Uterus (tissue), 2 donors: ENCODE measurements around the gene TUG1.

Experiments used
- POLR2A ChIP-seq, 2 donors: fragments of 450-650 bp; IDR thresholded peaks; one replicate each; pipeline ENCODE4 v1.6.1; 2016; ENCODE audit warnings: antibody characterized with exemption in 2 of 2, mild to moderate bottlenecking in 1 of 2, moderate library complexity in 1 of 2
- TF ChIP-seq, protein P1 (sequence below), 4 experiments: fragments of 200-600 bp in 2 of 4; fragments of 450-650 bp in 2 of 4; sonication (generic) in 2 of 4; IDR thresholded peaks; one replicate each; pipeline ENCODE4 v1.5.1; 2016 to 2019; ENCODE audit warnings: antibody characterized with exemption in 4 of 4, mild to moderate bottlenecking in 2 of 4, moderate library complexity in 1 of 4

DNA sequence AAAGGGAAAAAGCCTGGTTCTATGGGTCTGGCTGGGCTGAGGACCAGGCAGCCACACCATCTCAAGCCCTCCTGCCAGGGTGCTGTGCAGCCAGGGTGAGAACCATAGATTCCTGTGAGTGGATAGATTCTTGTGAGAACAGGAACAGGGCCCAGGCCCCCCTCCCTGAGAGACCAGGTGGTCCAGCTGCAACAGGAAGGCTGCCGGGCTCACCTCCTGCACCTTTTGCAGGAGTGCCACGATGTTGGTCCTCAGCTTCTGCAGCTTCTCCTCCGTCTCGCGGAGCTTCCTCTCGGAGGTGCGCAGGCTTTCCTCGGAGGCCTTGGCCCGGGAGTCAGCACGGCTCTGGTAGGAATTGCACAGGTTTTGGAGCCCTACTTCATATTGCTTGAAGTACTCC, 41.3 kb upstream of the TUG1 start:
- TF ChIP-seq POLR2A (IDR thresholded peaks at IDR 0.05): no peak
- TF ChIP-seq, protein P1, sequence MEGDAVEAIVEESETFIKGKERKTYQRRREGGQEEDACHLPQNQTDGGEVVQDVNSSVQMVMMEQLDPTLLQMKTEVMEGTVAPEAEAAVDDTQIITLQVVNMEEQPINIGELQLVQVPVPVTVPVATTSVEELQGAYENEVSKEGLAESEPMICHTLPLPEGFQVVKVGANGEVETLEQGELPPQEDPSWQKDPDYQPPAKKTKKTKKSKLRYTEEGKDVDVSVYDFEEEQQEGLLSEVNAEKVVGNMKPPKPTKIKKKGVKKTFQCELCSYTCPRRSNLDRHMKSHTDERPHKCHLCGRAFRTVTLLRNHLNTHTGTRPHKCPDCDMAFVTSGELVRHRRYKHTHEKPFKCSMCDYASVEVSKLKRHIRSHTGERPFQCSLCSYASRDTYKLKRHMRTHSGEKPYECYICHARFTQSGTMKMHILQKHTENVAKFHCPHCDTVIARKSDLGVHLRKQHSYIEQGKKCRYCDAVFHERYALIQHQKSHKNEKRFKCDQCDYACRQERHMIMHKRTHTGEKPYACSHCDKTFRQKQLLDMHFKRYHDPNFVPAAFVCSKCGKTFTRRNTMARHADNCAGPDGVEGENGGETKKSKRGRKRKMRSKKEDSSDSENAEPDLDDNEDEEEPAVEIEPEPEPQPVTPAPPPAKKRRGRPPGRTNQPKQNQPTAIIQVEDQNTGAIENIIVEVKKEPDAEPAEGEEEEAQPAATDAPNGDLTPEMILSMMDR (IDR thresholded peaks at IDR 0.05): no peak
